ENCODE data around the gene P2RX6. TPM values are rescaled to one million over a fixed set of nuclear protein-coding genes. Genes with fewer than 3 reads are reported as not detected.

P2RX6 gene
- total RNA-seq, 2 donors from 2014 or later: 1.0 to 5.4 TPM

GRCh38 chr22:21009638-21010425 is 5.1 kb upstream of the P2RX6 start:
- Histone ChIP-seq H3K36me3 (no peaks in the 10 kb centered on the region), H3K27ac (no peak overlapping the region), H3K4me3 (no peak overlapping the region), H3K4me1 (peaks cover 0 to 14% of the 10 kb centered on the region in 2 donors), H3K27me3 (no peaks in the 10 kb centered on the region), H3K9me3 (no peaks in the 10 kb centered on the region)
- DNase-seq (ENCODE audit: low spot score): no peak
- TF ChIP-seq CTCF (IDR thresholded peaks at IDR 0.05): no peak

DNA sequence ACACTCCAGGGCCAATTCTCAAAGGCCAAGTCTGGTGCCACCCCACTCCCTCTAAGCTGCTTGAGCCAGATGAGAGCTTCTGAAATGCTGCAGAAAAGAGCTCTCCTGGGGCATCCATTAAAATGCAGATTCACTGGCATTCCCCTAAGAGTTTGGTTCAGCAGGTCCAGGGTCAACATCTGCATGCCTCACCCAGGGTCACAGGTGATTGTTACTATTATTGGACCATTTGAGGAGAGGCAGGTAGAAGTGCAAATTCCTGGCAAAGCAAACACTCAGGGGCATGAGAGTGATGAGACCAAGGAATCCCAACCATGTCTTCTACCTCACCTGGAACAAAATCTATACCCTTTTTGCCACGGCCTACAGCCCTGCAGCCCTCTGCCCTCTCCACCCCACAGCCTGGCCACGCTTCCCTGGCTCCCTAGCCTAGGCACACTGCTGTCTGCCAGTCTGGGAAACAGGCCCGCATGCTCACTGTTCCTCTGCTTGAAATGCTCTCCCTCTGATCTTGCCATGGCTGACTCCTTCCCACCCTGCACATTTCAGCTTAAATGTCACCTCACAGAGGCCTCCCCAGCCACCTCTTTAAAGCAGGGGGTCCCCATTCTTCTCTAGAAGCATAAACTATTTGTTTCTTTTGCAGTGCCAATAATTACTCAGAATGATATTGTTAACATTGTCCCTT is 4.4 kb upstream of the P2RX6 start:
- Histone ChIP-seq H3K27me3 (no peaks in the 10 kb centered on the region), H3K4me3 (no peak overlapping the region), H3K27ac (no peak overlapping the region), H3K4me1 (peaks cover 3 to 22% of the 10 kb centered on the region in 2 donors), H3K9me3 (no peaks in the 10 kb centered on the region), H3K36me3 (no peaks in the 10 kb centered on the region)
- TF ChIP-seq CTCF (IDR thresholded peaks at IDR 0.05): no peak
- DNase-seq (ENCODE audit: low spot score): no peak

- no peak for DNase-seq (ENCODE audit: low spot score)
- no peak overlapping the region for H3K27ac ChIP-seq
- no peak for TF ChIP-seq CTCF (IDR thresholded peaks at IDR 0.05)
Measured at GRCh38 chr22:21012446-21013407, 2.2 kb upstream of the P2RX6 start.

DNA sequence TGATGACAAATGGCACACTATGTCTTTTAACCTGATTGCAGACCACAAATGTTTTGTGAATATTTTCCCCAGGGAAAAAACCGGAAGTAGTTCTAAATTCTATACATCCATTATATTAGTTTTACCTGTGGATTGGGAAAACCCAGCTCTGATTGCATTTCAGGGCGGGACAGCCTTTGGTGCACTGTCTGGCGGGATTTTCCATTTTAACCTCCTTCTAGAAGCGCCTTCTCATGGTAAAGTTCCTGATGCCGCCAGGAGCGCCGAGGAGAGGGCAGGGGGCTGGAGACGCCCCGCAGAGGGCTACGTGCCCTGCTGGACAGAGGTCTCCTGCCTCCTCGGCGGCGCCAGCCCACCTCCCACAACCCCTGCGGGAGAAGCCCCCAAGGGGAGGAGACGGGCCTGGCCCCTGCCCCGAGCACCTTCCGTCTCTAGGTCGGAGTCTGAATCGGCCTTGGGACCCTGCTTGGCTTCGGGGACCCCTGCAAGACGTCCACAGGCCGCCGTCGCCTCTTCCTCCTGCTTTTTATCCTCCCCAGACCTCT is 1.2 kb upstream of the P2RX6 start:
- TF ChIP-seq CTCF (IDR thresholded peaks at IDR 0.05): no peak
- H3K27me3 ChIP-seq: no peaks in the 10 kb centered on the region
- H3K27ac ChIP-seq: peak overlapping the region; percentile 60 to 62
- peaks cover 3 to 27% of the 10 kb centered on the region in 2 donors for H3K4me1 ChIP-seq
- peak overlapping the region; percentile 34 to 52 for H3K4me3 ChIP-seq
- no peaks in the 10 kb centered on the region for H3K36me3 ChIP-seq
- DNase-seq (ENCODE audit: low spot score): no peak
- no peaks in the 10 kb centered on the region for H3K9me3 ChIP-seq

More at GRCh38 chr22:21012446-21013407, 2.2 kb upstream of the P2RX6 start:
- H3K4me1 ChIP-seq: peaks cover 3 to 27% of the 10 kb centered on the region in 2 donors
- no peaks in the 10 kb centered on the region for H3K27me3 ChIP-seq
- H3K36me3 ChIP-seq: no peaks in the 10 kb centered on the region
- H3K9me3 ChIP-seq: no peaks in the 10 kb centered on the region
- H3K4me3 ChIP-seq: no peak overlapping the region

GRCh38 chr22:21014202-21014725 is 701 bp upstream of the P2RX6 start:
- no peaks in the 10 kb centered on the region for H3K36me3 ChIP-seq
- peak; percentile 90 for DNase-seq (ENCODE audit: low spot score)
- peaks cover 3 to 27% of the 10 kb centered on the region in 2 donors for H3K4me1 ChIP-seq
- no peaks in the 10 kb centered on the region for H3K9me3 ChIP-seq
- H3K27ac ChIP-seq: peak overlapping the region; percentile 61 to 62
- no peaks in the 10 kb centered on the region for H3K27me3 ChIP-seq
- peak overlapping the region; percentile 34 to 52 for H3K4me3 ChIP-seq
- TF ChIP-seq CTCF (IDR thresholded peaks at IDR 0.05): no peak
